ENCODE measurements around the gene MDFIC. TPM values are rescaled to one million over a fixed set of nuclear protein-coding genes. Genes with fewer than 3 reads are reported as not detected.

The MDFIC gene
- total RNA-seq, 1 experiment from 2014 or later: 7.3 TPM

- H3K27ac ChIP-seq (ENCODE audit: low read length): no peak overlapping the region
- no peaks in the 10 kb centered on the region for H3K4me1 ChIP-seq (ENCODE audit: control insufficient read depth, insufficient read depth, low read length)
- POLR2A ChIA-PET: no interaction called here
- H3K36me3 ChIP-seq (ENCODE audit: control insufficient read depth, insufficient read depth, low read length): no peaks in the 10 kb centered on the region
- in situ Hi-C loops (cut with HindIII; ENCODE audit: low pct_unique_long_range_greater_than_20kb, low sequenced_read_pairs) (no loop called here), intact Hi-C loops (cut with micrococcal nuclease; ENCODE audit: unreplicated experiment) (no loop called here)
- H3K4me3 ChIP-seq (ENCODE audit: low read depth in 2 of 2, low read length in 2 of 2): no peak overlapping the region
- peak; percentile 69 for DNase-seq (ENCODE audit: low read depth, low spot score)
- BruUV-seq (replicated peaks): no TSS peak
- ATAC-seq: no peak
- CTCF ChIA-PET: no interaction called here
- no peaks in the 10 kb centered on the region for H3K9me3 ChIP-seq (ENCODE audit: control insufficient read depth, insufficient read depth, low read depth, low read length)
- no peaks in the 10 kb centered on the region for H3K27me3 ChIP-seq (ENCODE audit: control insufficient read depth, insufficient read depth, low read length)
- TF ChIP-seq POLR2AphosphoS5 (IDR thresholded peaks at IDR 0.05; ENCODE audit: low read depth, low read length): no peak
Observed at GRCh38 chr7:114889646-114890285, 32.1 kb upstream of the MDFIC start.

GRCh38 chr7:114890561-114890960 is 31.3 kb upstream of the MDFIC start:
- no peak overlapping the region for H3K4me3 ChIP-seq (ENCODE audit: low read depth in 2 of 2, low read length in 2 of 2)
- no peaks in the 10 kb centered on the region for H3K4me1 ChIP-seq (ENCODE audit: control insufficient read depth, insufficient read depth, low read length)
- intact Hi-C loops (cut with micrococcal nuclease; ENCODE audit: unreplicated experiment) (no loop called here), in situ Hi-C loops (cut with HindIII; ENCODE audit: low pct_unique_long_range_greater_than_20kb, low sequenced_read_pairs) (no loop called here)
- no TSS peak for BruUV-seq (replicated peaks)
- ChIA-PET CTCF (no interaction called here), POLR2A (no interaction called here)
- no peaks in the 10 kb centered on the region for H3K9me3 ChIP-seq (ENCODE audit: control insufficient read depth, insufficient read depth, low read depth, low read length)
- H3K27me3 ChIP-seq (ENCODE audit: control insufficient read depth, insufficient read depth, low read length): no peaks in the 10 kb centered on the region
- H3K27ac ChIP-seq (ENCODE audit: low read length): no peak overlapping the region
- no peaks in the 10 kb centered on the region for H3K36me3 ChIP-seq (ENCODE audit: control insufficient read depth, insufficient read depth, low read length)
- TF ChIP-seq CTCF (IDR thresholded peaks at IDR 0.05) (no peak), SIN3A (IDR thresholded peaks at IDR 0.05; ENCODE audit: borderline replicate concordance, insufficient read depth, low read depth, low read length) (no peak), POLR2AphosphoS5 (IDR thresholded peaks at IDR 0.05; ENCODE audit: low read depth, low read length) (no peak), REST (IDR thresholded peaks at IDR 0.05; ENCODE audit: insufficient read depth in 1 of 2, low read depth in 2 of 2, low read length in 1 of 2) (no peak), TCF7L2 (IDR thresholded peaks at IDR 0.05; ENCODE audit: low read depth, low read length) (no peak)
- ATAC-seq (no peak), DNase-seq (ENCODE audit: low read depth, low spot score) (no peak)

- H3K27me3 ChIP-seq (ENCODE audit: control insufficient read depth, insufficient read depth, low read length): no peaks in the 10 kb centered on the region
- ChIA-PET POLR2A (interaction anchor here (0.7 kb wide), 1 partner anchor 16 kb away, joined by 3 read pairs; no protein-coding TSS in a partner anchor), CTCF (no interaction called here)
- H3K9me3 ChIP-seq (ENCODE audit: control insufficient read depth, insufficient read depth, low read depth, low read length): no peaks in the 10 kb centered on the region
- DNase-seq (ENCODE audit: low read depth, low spot score) (no peak), ATAC-seq (no peak)
- no peak overlapping the region for H3K4me3 ChIP-seq (ENCODE audit: low read depth in 2 of 2, low read length in 2 of 2)
- intact Hi-C loops (cut with micrococcal nuclease; ENCODE audit: unreplicated experiment): no loop called here
- no peak overlapping the region for H3K27ac ChIP-seq (ENCODE audit: low read length)
- no peaks in the 10 kb centered on the region for H3K36me3 ChIP-seq (ENCODE audit: control insufficient read depth, insufficient read depth, low read length)
- in situ Hi-C loops (cut with HindIII; ENCODE audit: low pct_unique_long_range_greater_than_20kb, low sequenced_read_pairs): no loop called here
- no TSS peak for BruUV-seq (replicated peaks)
- TF ChIP-seq CTCF (IDR thresholded peaks at IDR 0.05): no peak
- no peak for TF ChIP-seq REST (IDR thresholded peaks at IDR 0.05; ENCODE audit: insufficient read depth in 1 of 2, low read depth in 2 of 2, low read length in 1 of 2)
- no peak for TF ChIP-seq TCF7L2 (IDR thresholded peaks at IDR 0.05; ENCODE audit: low read depth, low read length)
- TF ChIP-seq POLR2AphosphoS5 (IDR thresholded peaks at IDR 0.05; ENCODE audit: low read depth, low read length): no peak
- TF ChIP-seq SIN3A (IDR thresholded peaks at IDR 0.05; ENCODE audit: borderline replicate concordance, insufficient read depth, low read depth, low read length): no peak
- H3K4me1 ChIP-seq (ENCODE audit: control insufficient read depth, insufficient read depth, low read length): no peaks in the 10 kb centered on the region
Observed at GRCh38 chr7:114900127-114900526, 21.8 kb upstream of the MDFIC start.
